Natural killer cell (primary cell): Measurements from ENCODE around the gene PUDP. TPM values are rescaled to one million over a fixed set of nuclear protein-coding genes. Genes with fewer than 3 reads are reported as not detected.

Experiments used
- ATAC-seq, 3 donors: fragments of 150-1000 bp in 2 of 3; fragments of 200-7000 bp in 1 of 3; cut with Tn5 transposase; 1 replicate in 1 of 3; 2 replicates in 2 of 3; pipeline ENCODE4 v1.10.0; 2021; ENCODE audit warnings: mild to moderate bottlenecking in 2 of 3, moderate library complexity in 2 of 3
- DNase-seq, 2 donors: peaks; one replicate each; pipeline versions ENCODE4 v3.0.0 to v3.0.0-alpha.2; 2013 to 2021; ENCODE audit warnings: mixed read lengths in 1 of 2
- H3K27ac ChIP-seq: one replicate; pipeline ENCODE4 v1.5.1; 2013; ENCODE audit warnings: mild to moderate bottlenecking, low read length
- H3K27me3 ChIP-seq: one replicate; pipeline ENCODE4 v1.6.1; 2013; ENCODE audit warnings: low read length; ENCODE audit not compliant: control insufficient read depth, insufficient read depth
- H3K36me3 ChIP-seq: one replicate; pipeline ENCODE4 v1.6.1; 2013; ENCODE audit warnings: low read length; ENCODE audit not compliant: control insufficient read depth, insufficient read depth
- H3K4me1 ChIP-seq: one replicate; pipeline ENCODE4 v1.6.1; 2013; ENCODE audit warnings: low read length; ENCODE audit not compliant: control insufficient read depth, insufficient read depth
- H3K4me3 ChIP-seq: one replicate; pipeline ENCODE4 v1.5.1; 2013; ENCODE audit warnings: low read length
- H3K9me3 ChIP-seq: one replicate; pipeline ENCODE4 v1.6.1; 2013; ENCODE audit warnings: low read length; ENCODE audit not compliant: control insufficient read depth, insufficient read depth
- H3K27ac Mint-ChIP-seq, 2 donors: one replicate each; pipeline ENCODE4 v1.8.0; 2022; ENCODE audit warnings: mild to moderate bottlenecking in 2 of 2, mixed read lengths in 2 of 2, moderate library complexity in 1 of 2
- H3K27me3 Mint-ChIP-seq, 2 donors: one replicate each; pipeline ENCODE4 v1.8.0; 2022; ENCODE audit warnings: low read depth in 2 of 2, mixed read lengths in 2 of 2
- H3K36me3 Mint-ChIP-seq: one replicate; pipeline ENCODE4 v1.8.0; 2022; ENCODE audit warnings: mixed read lengths
- H3K4me1 Mint-ChIP-seq, 2 donors: one replicate each; pipeline ENCODE4 v1.8.0; 2022; ENCODE audit warnings: mixed read lengths in 2 of 2
- H3K4me3 Mint-ChIP-seq: one replicate; pipeline ENCODE4 v1.8.0; 2022; ENCODE audit warnings: mild to moderate bottlenecking, moderate library complexity, mixed read lengths
- H3K9me3 Mint-ChIP-seq, 2 donors: one replicate each; pipeline ENCODE4 v1.8.0; 2022; ENCODE audit warnings: mixed read lengths in 2 of 2
- CTCF ChIP-seq: fragments of 200-600 bp; IDR thresholded peaks from one replicate; pipeline ENCODE4 v1.8.0; 2022; ENCODE audit warnings: antibody characterized with exemption
- WGBS: methylation state at CpG from one replicate; pipeline ENCODE4 v1.1.7; 2013; ENCODE audit warnings: missing lambda C conversion rate; ENCODE audit not compliant: insufficient coverage; 5-methylcytosine and 5-hydroxymethylcytosine counted together
- intact Hi-C: fragments of 100-400 bp; cut with micrococcal nuclease; formaldehyde crosslinking; loops from one replicate; pipeline ENCODE4 v1.14.2; 2022
- total RNA-seq, 4 donors: library from RNA; stranded (reverse); fragments of 120-200 nt in 1 of 4; gene quantifications; one replicate each; pipeline versions ENCODE4 v1.2.3 to v1.2.4, GENCODE V29; 2013 to 2022

Gene PUDP
- total RNA-seq, 3 donors from 2014 or later (not counting 1 experiment from before 2014, with no cell fraction given), result 5.4 to 11.4 (median 5.6) TPM

GRCh38 chrX:7109838-7110793, 37.8 kb downstream of the PUDP start:
- DNase-seq, result no peak
- H3K4me1 Mint-ChIP-seq, result peaks cover 35 to 37% of the 10 kb centered on the region in 2 donors
- no peak for TF ChIP-seq CTCF
- Histone ChIP-seq H3K27me3 (no peaks in the 10 kb centered on the region), H3K4me3 (no peak overlapping the region), H3K4me1 (peaks cover 17% of the 10 kb centered on the region), H3K27ac (no peak overlapping the region), H3K9me3 (no peaks in the 10 kb centered on the region), H3K36me3 (no peaks in the 10 kb centered on the region)
- no peaks in the 10 kb centered on the region for H3K27me3 Mint-ChIP-seq
- no peak for ATAC-seq
- intact Hi-C loops, result no loop called here
- no peaks in the 10 kb centered on the region for H3K36me3 Mint-ChIP-seq
- peak overlapping the region; percentile 3 to 87 for H3K27ac Mint-ChIP-seq
- peak overlapping the region; percentile 33 for H3K4me3 Mint-ChIP-seq
- 82% methylated on average over 8 of the region's 12 CpGs for WGBS
- no peaks in the 10 kb centered on the region for H3K9me3 Mint-ChIP-seq

- H3K4me3 Mint-ChIP-seq, result peak overlapping the region; percentile 36
- no peaks in the 10 kb centered on the region for H3K9me3 Mint-ChIP-seq
- DNase-seq (no peak), ATAC-seq (no peak)
- peak overlapping the region; percentile 3 to 87 for H3K27ac Mint-ChIP-seq
- Histone ChIP-seq H3K4me3 (no peak overlapping the region), H3K4me1 (peaks cover 17% of the 10 kb centered on the region), H3K36me3 (no peaks in the 10 kb centered on the region), H3K27ac (no peak overlapping the region), H3K27me3 (no peaks in the 10 kb centered on the region), H3K9me3 (no peaks in the 10 kb centered on the region)
- H3K4me1 Mint-ChIP-seq, result peaks cover 31% of the 10 kb centered on the region in 2 donors
- intact Hi-C loops, result no loop called here
- H3K36me3 Mint-ChIP-seq, result peaks cover 6% of the 10 kb centered on the region
- no peak for TF ChIP-seq CTCF
- H3K27me3 Mint-ChIP-seq, result no peaks in the 10 kb centered on the region
- WGBS, result 35% methylated on average over 10 of the region's 11 CpGs
These were observed 38.9 kb downstream of the PUDP start for GRCh38 chrX:7109049-7109531.

GRCh38 chrX:7108030-7108429, 39.9 kb downstream of the PUDP start:
- ATAC-seq, result no peak
- H3K27me3 Mint-ChIP-seq, result no peaks in the 10 kb centered on the region

More at GRCh38 chrX:7108030-7108429, 39.9 kb downstream of the PUDP start:
- 91% methylated on average over 5 of the region's 5 CpGs for WGBS
- Histone ChIP-seq H3K4me1 (peaks cover 17% of the 10 kb centered on the region), H3K27ac (no peak overlapping the region), H3K4me3 (no peak overlapping the region), H3K9me3 (no peaks in the 10 kb centered on the region), H3K27me3 (no peaks in the 10 kb centered on the region), H3K36me3 (peaks cover 3% of the 10 kb centered on the region)
- H3K4me3 Mint-ChIP-seq, result no peak overlapping the region
- H3K36me3 Mint-ChIP-seq, result peaks cover 11% of the 10 kb centered on the region
- intact Hi-C loops, result no loop called here
- no peak for DNase-seq
- H3K4me1 Mint-ChIP-seq, result peaks cover 27 to 29% of the 10 kb centered on the region in 2 donors
- H3K9me3 Mint-ChIP-seq, result no peaks in the 10 kb centered on the region
- TF ChIP-seq CTCF, result no peak
- peak overlapping the region in 1 of 2 donors; percentile 3 for H3K27ac Mint-ChIP-seq
